ENCODE data around the gene MR1. TPM values are rescaled to one million over a fixed set of nuclear protein-coding genes. Genes with fewer than 3 reads are reported as not detected.
A peak's percentile ranks its signal among the peaks of the same experiment; 100 is the strongest.

Gene MR1
- total RNA-seq, 1 experiment from 2014 or later = 33.4 TPM

DNA sequence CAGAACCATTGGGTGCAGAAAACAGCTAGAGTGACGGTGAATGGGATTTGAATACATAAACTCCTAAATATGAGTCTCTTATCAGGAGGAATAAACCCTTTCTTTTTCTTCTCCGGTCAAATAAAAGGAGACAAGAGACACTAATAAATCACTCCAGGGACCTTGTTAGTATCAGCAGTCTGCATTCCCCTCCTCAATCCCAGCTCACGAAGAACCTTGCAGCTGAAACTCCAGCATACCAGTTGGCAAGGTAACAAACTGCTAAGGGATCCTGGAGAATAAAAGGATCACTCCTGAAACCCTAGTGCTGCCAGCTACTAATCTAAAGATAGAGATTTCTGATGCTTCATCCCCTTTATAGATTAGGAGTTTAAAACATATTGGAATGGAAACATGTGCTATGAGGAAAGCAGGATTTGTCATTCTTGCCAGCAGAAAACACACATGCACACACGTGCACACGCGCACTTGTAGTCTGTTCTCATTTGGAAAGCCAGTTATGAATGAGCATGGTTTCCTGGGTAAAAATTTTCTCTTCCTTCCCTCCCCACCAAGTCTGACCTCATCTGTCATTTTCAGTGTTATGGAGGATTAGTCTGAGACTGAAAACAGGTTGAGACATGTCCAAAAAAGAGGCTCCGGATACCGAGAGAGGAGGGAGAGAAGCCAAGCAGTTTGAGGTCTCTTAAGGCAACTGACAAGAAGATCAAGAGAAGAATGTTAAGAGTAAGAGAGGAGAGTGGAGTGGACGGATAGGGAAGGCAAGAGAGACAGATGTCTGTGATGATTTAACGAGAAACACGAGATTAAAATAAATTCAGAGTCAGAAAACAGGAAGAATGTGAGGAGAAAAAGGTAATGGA, 65.6 kb downstream of the MR1 start:
- peak overlapping the region; percentile 26 for H3K4me3 Mint-ChIP-seq (ENCODE audit: unreplicated experiment)
- DNase-seq (ENCODE audit: unreplicated experiment) = peak; percentile 94
- H3K36me3 Mint-ChIP-seq (ENCODE audit: insufficient read depth, unreplicated experiment) = peaks cover 16% of the 10 kb centered on the region
- intact Hi-C loops (cut with micrococcal nuclease) = loop anchor here (1.0 kb wide), 1 partner anchor 9 kb away; no protein-coding TSS in a partner anchor
- POLR2A ChIA-PET = interaction anchor here (0.7 to 38.3 kb wide), 10 partner anchors 1 to 577 kb away, joined by 3 to 1402 read pairs (median 16); partner anchors contain the start of genes IER5, MR1 and STX6
- H3K27ac Mint-ChIP-seq (ENCODE audit: low read depth, unreplicated experiment) = peak overlapping the region; percentile 72
- CTCF ChIA-PET = interaction anchor here (0.6 to 14.1 kb wide), 13 partner anchors 9 to 216 kb away, joined by 3 to 198 read pairs (median 5); no protein-coding TSS in a partner anchor
- TF ChIP-seq CTCF (IDR thresholded peaks at IDR 0.05; ENCODE audit: unreplicated experiment) = no peak
- BruUV-seq (replicated peaks) = TSS peak; percentile 93
- H3K4me1 Mint-ChIP-seq (ENCODE audit: insufficient read depth, unreplicated experiment) = peaks cover 65% of the 10 kb centered on the region
- H3K27me3 Mint-ChIP-seq (ENCODE audit: insufficient read depth, unreplicated experiment) = no peaks in the 10 kb centered on the region
- no peaks in the 10 kb centered on the region for H3K9me3 Mint-ChIP-seq (ENCODE audit: unreplicated experiment)

- H3K27me3 Mint-ChIP-seq (ENCODE audit: insufficient read depth, unreplicated experiment) = no peaks in the 10 kb centered on the region
These were observed 66.5 kb downstream of the MR1 start for GRCh38 chr1:181100015-181100905.

GRCh38 chr1:181100934-181101333, 67.2 kb downstream of the MR1 start:
- Mint-ChIP-seq H3K9me3 (ENCODE audit: unreplicated experiment) (no peaks in the 10 kb centered on the region), H3K27me3 (ENCODE audit: insufficient read depth, unreplicated experiment) (no peaks in the 10 kb centered on the region), H3K27ac (ENCODE audit: low read depth, unreplicated experiment) (peak overlapping the region; percentile 72), H3K36me3 (ENCODE audit: insufficient read depth, unreplicated experiment) (peaks cover 8% of the 10 kb centered on the region), H3K4me1 (ENCODE audit: insufficient read depth, unreplicated experiment) (peaks cover 63% of the 10 kb centered on the region), H3K4me3 (ENCODE audit: unreplicated experiment) (no peak overlapping the region)
- ChIA-PET POLR2A (interaction anchor here (2.0 to 38.3 kb wide), 7 partner anchors 3 to 86 kb away, joined by 5 to 1402 read pairs (median 48); partner anchors contain the start of genes IER5, MR1 and STX6), CTCF (interaction anchor here (1.2 to 14.1 kb wide), 8 partner anchors 10 to 217 kb away, joined by 3 to 198 read pairs (median 10); no protein-coding TSS in a partner anchor)
- no peak for TF ChIP-seq CTCF (IDR thresholded peaks at IDR 0.05; ENCODE audit: unreplicated experiment)
- DNase-seq (ENCODE audit: unreplicated experiment) = peak; percentile 53
- BruUV-seq (replicated peaks) = no TSS peak
- intact Hi-C loops (cut with micrococcal nuclease) = no loop called here

More at GRCh38 chr1:181100015-181100905, 66.5 kb downstream of the MR1 start:
- POLR2A ChIA-PET = interaction anchor here (2.0 to 38.3 kb wide), 7 partner anchors 2 to 85 kb away, joined by 5 to 1402 read pairs (median 48); partner anchors contain the start of genes IER5, MR1 and STX6
- TF ChIP-seq CTCF (IDR thresholded peaks at IDR 0.05; ENCODE audit: unreplicated experiment) = no peak
- H3K4me3 Mint-ChIP-seq (ENCODE audit: unreplicated experiment) = peak overlapping the region; percentile 26
- CTCF ChIA-PET = interaction anchor here (0.6 to 14.1 kb wide), 10 partner anchors 9 to 217 kb away, joined by 3 to 198 read pairs (median 5); no protein-coding TSS in a partner anchor
- DNase-seq (ENCODE audit: unreplicated experiment) = no peak
- BruUV-seq (replicated peaks) = TSS peak; percentile 35
- H3K9me3 Mint-ChIP-seq (ENCODE audit: unreplicated experiment) = no peaks in the 10 kb centered on the region
- intact Hi-C loops (cut with micrococcal nuclease) = no loop called here
- H3K36me3 Mint-ChIP-seq (ENCODE audit: insufficient read depth, unreplicated experiment) = peaks cover 8% of the 10 kb centered on the region
- H3K4me1 Mint-ChIP-seq (ENCODE audit: insufficient read depth, unreplicated experiment) = peaks cover 63% of the 10 kb centered on the region
- peak overlapping the region; percentile 72 for H3K27ac Mint-ChIP-seq (ENCODE audit: low read depth, unreplicated experiment)

Data from MCF 10A (cell line).